IMR-90 (cell line): Measurements from ENCODE around the gene NUAK1. TPM values are rescaled to one million over a fixed set of nuclear protein-coding genes. Genes with fewer than 3 reads are reported as not detected.

Experiments used
- ATAC-seq: fragments of 200-7000 bp; cut with Tn5 transposase; 2 replicates; pipeline ENCODE4 v1.9.1; 2020; ENCODE audit warnings: low read depth, mild to moderate bottlenecking, moderate library complexity
- BruUV-seq: library from RNA; stranded (reverse); fragments of 400-500 nt; replicated peaks from 2 replicates; lab custom pipeline; 2021; lab: Mats Ljungman, UMichigan
- CTCF ChIA-PET: fragments of 300-600 bp; formaldehyde crosslinking; extraction: SDS; loops from one replicate; lab custom pipeline; 2021; ENCODE audit warnings: antibody characterized with exemption; lab: Yijun Ruan, JAX
- POLR2A ChIA-PET: fragments of 300-600 bp; sonication (Branson Sonifier 250); formaldehyde crosslinking; loops from one replicate; lab custom pipeline; 2022; ENCODE audit warnings: antibody characterized with exemption; ENCODE audit not compliant: unreplicated experiment; lab: Charles Lee
- DNase-seq: peaks from one replicate; pipeline ENCODE4 v3.0.0; 2013
- H2AFZ ChIP-seq: replicated peaks from 2 replicates; pipeline ENCODE3; 2013; ENCODE audit warnings: low read length, mild to moderate bottlenecking; ENCODE audit not compliant: poor library complexity
- H2AK5ac ChIP-seq: 2 replicates; pipeline ENCODE4 v1.6.1; 2013; ENCODE audit warnings: low read depth, low read length, inconsistent platforms
- H2AK9ac ChIP-seq: replicated peaks from 2 replicates; pipeline ENCODE3; 2013; ENCODE audit warnings: mild to moderate bottlenecking, low read depth, low read length, moderate library complexity; ENCODE audit not compliant: poor library complexity
- H2BK120ac ChIP-seq: 2 replicates; pipeline ENCODE4 v1.6.1; 2013; ENCODE audit warnings: low read depth, low read length, inconsistent platforms
- H2BK15ac ChIP-seq: 3 replicates; pipeline ENCODE4 v1.6.1; 2013; ENCODE audit warnings: low read depth, low read length, inconsistent platforms
- H2BK20ac ChIP-seq: 2 replicates; pipeline ENCODE4 v1.6.1; 2013; ENCODE audit warnings: low read depth, mild to moderate bottlenecking, inconsistent platforms, low read length, moderate library complexity
- H2BK5ac ChIP-seq: 2 replicates; pipeline ENCODE4 v1.6.1; 2013; ENCODE audit warnings: mild to moderate bottlenecking, low read depth, low read length, inconsistent platforms; ENCODE audit not compliant: poor library complexity, severe bottlenecking
- H3K14ac ChIP-seq: replicated peaks from 2 replicates; pipeline ENCODE4 v1.6.1; 2013; ENCODE audit warnings: low read depth, low read length, inconsistent platforms
- H3K18ac ChIP-seq: 2 replicates; pipeline ENCODE4 v1.6.1; 2013; ENCODE audit warnings: low read depth, low read length, control low read depth
- H3K23ac ChIP-seq: 2 replicates; pipeline ENCODE4 v1.6.1; 2013; ENCODE audit warnings: low read depth, low read length, inconsistent platforms
- H3K27ac ChIP-seq: 2 replicates; pipeline ENCODE4 v1.5.1; 2013; ENCODE audit warnings: mild to moderate bottlenecking, control low read depth, low read length; ENCODE audit not compliant: insufficient read depth
- H3K27me3 ChIP-seq: 2 replicates; pipeline ENCODE4 v1.6.1; 2013; ENCODE audit warnings: low read length; ENCODE audit not compliant: control insufficient read depth, insufficient read depth
- H3K36me3 ChIP-seq: 2 replicates; pipeline ENCODE4 v1.6.1; 2013; ENCODE audit warnings: low read length, mixed read lengths; ENCODE audit not compliant: control insufficient read depth, insufficient read depth
- H3K4ac ChIP-seq: 2 replicates; pipeline ENCODE4 v1.6.1; 2013; ENCODE audit warnings: low read depth, low read length, inconsistent platforms
- H3K4me1 ChIP-seq: 2 replicates; pipeline ENCODE4 v1.6.1; 2013; ENCODE audit warnings: low read length, mixed read lengths; ENCODE audit not compliant: control insufficient read depth, insufficient read depth
- H3K4me2 ChIP-seq: 2 replicates; pipeline ENCODE4 v1.6.1; 2013; ENCODE audit warnings: low read depth, mild to moderate bottlenecking, control low read depth, low read length, moderate library complexity
- H3K4me3 ChIP-seq: 2 replicates; pipeline ENCODE4 v1.5.1; 2013; ENCODE audit warnings: low read depth, mild to moderate bottlenecking, control low read depth, low read length, moderate library complexity; ENCODE audit not compliant: insufficient read depth
- H3K56ac ChIP-seq: 2 replicates; pipeline ENCODE4 v1.6.1; 2013; ENCODE audit warnings: low read length, inconsistent platforms; ENCODE audit not compliant: insufficient read depth; ENCODE audit errors: extremely low read depth
- H3K79me1 ChIP-seq, 2 experiments: 2 replicates each; pipeline ENCODE4 v1.6.1; 2013; ENCODE audit warnings: low read length in 2 of 2, inconsistent platforms in 1 of 2, low read depth in 1 of 2
- H3K9ac ChIP-seq: 2 replicates; pipeline ENCODE4 v1.6.1; 2013; ENCODE audit warnings: low read depth, low read length, control low read depth
- H3K9me1 ChIP-seq: 2 replicates; pipeline ENCODE4 v1.6.1; 2013; ENCODE audit warnings: low read length, inconsistent platforms; ENCODE audit not compliant: insufficient read depth
- H3K9me3 ChIP-seq: 2 replicates; pipeline ENCODE4 v1.6.1; 2013; ENCODE audit warnings: low read length; ENCODE audit not compliant: control insufficient read depth, insufficient read depth
- H4K20me1 ChIP-seq: 2 replicates; pipeline ENCODE4 v1.6.1; 2013; ENCODE audit warnings: low read length, inconsistent platforms; ENCODE audit not compliant: insufficient read depth
- H4K5ac ChIP-seq: 2 replicates; pipeline ENCODE4 v1.6.1; 2013; ENCODE audit warnings: mild to moderate bottlenecking, low read depth, low read length, control low read depth
- H4K8ac ChIP-seq, 2 experiments: 2 replicates each; pipeline ENCODE4 v1.6.1; 2013; ENCODE audit warnings: low read depth in 2 of 2, low read length in 2 of 2, control low read depth in 1 of 2, inconsistent platforms in 1 of 2
- H4K91ac ChIP-seq: 2 replicates; pipeline ENCODE4 v1.6.1; 2013; ENCODE audit warnings: low read depth, low read length, inconsistent platforms; ENCODE audit not compliant: insufficient read depth
- CEBPB ChIP-seq: IDR thresholded peaks from 2 replicates; pipeline ENCODE4 v1.6.1; 2012; ENCODE audit warnings: low read depth, low read length, improper control_type of control experiment
- SMC3 ChIP-seq: fragments of 150-350 bp; IDR thresholded peaks from 2 replicates; pipeline ENCODE4 v1.6.1; 2016; ENCODE audit warnings: low read depth, mild to moderate bottlenecking, antibody characterized with exemption, low read length, moderate library complexity
- WGBS, 2 experiments: methylation state at CpG; one replicate each; pipeline versions ENCODE4 v1.1.5 to v1.1.7; 2013; ENCODE audit warnings: missing lambda C conversion rate in 2 of 2; ENCODE audit not compliant: insufficient read length in 1 of 2; ENCODE audit errors: extremely low coverage in 2 of 2; 5-methylcytosine and 5-hydroxymethylcytosine counted together
- dilution Hi-C: fragments of 300-500 bp; cut with HindIII; formaldehyde crosslinking; loops from one replicate; pipeline ENCODE4 v1.14.3; 2018; ENCODE audit warnings: low sequenced_read_pairs; ENCODE audit not compliant: unreplicated experiment
- in situ Hi-C: fragments of 300-500 bp; cut with MboI; formaldehyde crosslinking; loops from 3 replicates; pipeline ENCODE4 v1.14.3; 2019; ENCODE audit warnings: low sequenced_read_pairs, inconsistent platforms, mixed read lengths
- intact Hi-C: fragments of 100-400 bp; cut with micrococcal nuclease; formaldehyde crosslinking; loops from 2 replicates; pipeline ENCODE4 v1.10.0; 2022
- polyA plus RNA-seq, 3 experiments: library from polyadenylated mRNA; depleted of rRNA; stranded (reverse); fragments of >200 nt; gene quantifications; 2 replicates each; pipeline ENCODE4 v1.2.3, GENCODE V29; 2012; ENCODE audit warnings: low replicate concordance in 1 of 3
- total RNA-seq: library from RNA; depleted of rRNA; stranded (reverse); fragments of >200 nt; gene quantifications from 2 replicates; pipeline ENCODE4 v1.2.3, GENCODE V29; 2012

Gene NUAK1
- total and polyA plus RNA-seq, 2 of the 4 experiments (the other 2 are of a cell fraction), result 4.8 to 8.8 TPM

DNA sequence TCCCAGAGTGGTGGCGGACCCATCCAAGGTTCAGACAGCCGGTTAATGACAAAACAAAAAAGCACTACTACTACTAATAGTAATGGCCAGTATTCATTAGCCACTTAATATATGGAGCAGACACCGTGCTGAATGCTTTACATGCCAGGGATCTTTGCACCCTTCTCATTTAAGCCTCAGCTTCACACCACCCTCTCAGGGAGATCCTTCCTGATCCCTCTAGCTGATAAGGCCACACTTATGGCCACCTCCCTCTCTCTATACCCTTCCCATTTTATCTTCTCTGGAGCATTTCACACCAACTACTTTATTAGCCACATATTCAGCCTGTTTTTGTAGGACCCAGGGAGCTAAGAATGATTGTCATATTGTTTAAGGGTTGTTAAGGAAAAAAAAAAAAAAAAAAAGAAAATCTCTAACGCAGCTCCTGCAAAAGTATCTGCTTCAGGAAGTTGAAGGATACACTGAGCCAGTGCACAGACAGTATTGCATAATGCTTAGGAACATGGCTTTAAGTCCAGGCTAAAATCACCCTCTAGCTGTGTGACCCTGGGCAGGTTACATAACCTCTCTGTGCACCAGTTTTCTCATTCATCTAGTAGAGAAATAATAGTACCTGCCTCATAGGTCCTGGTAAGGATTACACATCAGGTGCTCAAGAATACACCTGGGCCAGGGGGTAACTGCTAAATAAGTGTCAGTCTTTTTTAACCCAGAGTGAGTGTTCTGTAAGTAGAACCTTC is 29.4 kb downstream of the NUAK1 start:
- Histone ChIP-seq H3K9ac (no peak overlapping the region), H3K4me2 (no peak overlapping the region), H3K79me1 (peaks cover 13 to 67% of the 10 kb centered on the region in 2 experiments; a peak in 3 of 4 replicates), H3K4me3 (no peak overlapping the region), H2BK120ac (no peak overlapping the region), H2AK5ac (peak overlapping the region; percentile 32), H3K27me3 (no peaks in the 10 kb centered on the region), H2AK9ac (no peak overlapping the region), H2AFZ (no peak overlapping the region), H4K8ac (no peak overlapping the region; a peak in 1 of 4 replicates), H3K18ac (no peak overlapping the region), H4K20me1 (peaks cover 30% of the 10 kb centered on the region), H3K36me3 (no peaks in the 10 kb centered on the region), H2BK15ac (no peak overlapping the region), H3K23ac (0 out of 2 replicates have a peak overlapping the region, but pooled peaks have one; percentile 20), H3K9me3 (no peaks in the 10 kb centered on the region), H2BK5ac (no peak overlapping the region), H3K27ac (no peak overlapping the region), H3K14ac (no peak overlapping the region), H3K9me1 (peaks cover 18% of the 10 kb centered on the region), H2BK20ac (no peak overlapping the region), H3K4ac (no peak overlapping the region), H4K91ac (no peak overlapping the region), H3K4me1 (peaks cover 37% of the 10 kb centered on the region), H3K56ac (no peak overlapping the region), H4K5ac (no peak overlapping the region)
- intact Hi-C loops, result no loop called here
- WGBS, 2 experiments, result 38% methylated on average over 1 of the region's 4 CpGs; no CpG with 5 or more reads in 1 of the 2 experiments
- CTCF ChIA-PET, result interaction anchor here (1.1 kb wide), 1 partner anchor 26 kb away, joined by 3 read pairs; no protein-coding TSS in a partner anchor
- POLR2A ChIA-PET, result interaction anchor here (0.6 kb wide), 1 partner anchor 402 kb away, joined by 7 read pairs; no protein-coding TSS in a partner anchor
- dilution Hi-C loops, result no loop called here
- no TSS peak for BruUV-seq
- DNase-seq (no peak), ATAC-seq (no peak)
- TF ChIP-seq CEBPB, result peak; percentile 74
- TF ChIP-seq SMC3, result no peak
- in situ Hi-C loops, result no loop called here
